HT-29 (cell line): ENCODE results near the gene POMP. TPM values are rescaled to one million over a fixed set of nuclear protein-coding genes. Genes with fewer than 3 reads are reported as not detected.

Source experiments
- small RNA-seq: library from RNA; depleted of rRNA; stranded (forward); fragments of <200 nt; gene quantifications from one replicate; pipeline ENCODE3, GENCODE V24; 2014
- total RNA-seq: library from RNA; depleted of rRNA; stranded (reverse); fragments of >200 nt; shearing (Covaris generic); gene quantifications from 2 replicates; pipeline ENCODE4 v1.2.3, GENCODE V29; 2014; rRNA removed

The POMP gene
- total RNA-seq, 1 experiment from 2014 or later = 119 TPM

Small RNA genes within 50 kb of the gene (small RNA-seq; reads per million reads assigned to genes)
- gene RF00019 (not detected), gene RNU6-53P (not detected)

Other genes starting within 250 kb of the POMP start
- not detected in 2 replicates for gene FLT1, start 164.0 kb upstream of the POMP start, total RNA-seq
- 3.3 and 3.4 TPM in 2 replicates for gene SLC46A3, start 59.8 kb downstream of the POMP start, total RNA-seq
- 0.05 TPM in 2 replicates for gene MTUS2, start 161.2 kb downstream of the POMP start, total RNA-seq